Heart right ventricle (tissue), 16 donors: ENCODE results near the gene ATPAF1. TPM values are rescaled to one million over a fixed set of nuclear protein-coding genes. Genes with fewer than 3 reads are reported as not detected.

ENCODE experiments used
- ATAC-seq, 8 donors: fragments of 200-7000 bp; cut with Tn5 transposase; one replicate each; pipeline ENCODE4 v1.9.1; 2020; ENCODE audit warnings: mild to moderate bottlenecking in 8 of 8, moderate library complexity in 8 of 8, moderate number of reproducible peaks in 1 of 8
- DNase-seq, 2 donors: peaks; one replicate each; pipeline ENCODE4 v3.0.0-alpha.2; 2020
- H3K27ac ChIP-seq, 10 donors: fragments of 200-600 bp; sonication (generic) in 2 of 10; one replicate each; pipeline versions ENCODE4 v1.5.0 to v1.8.0; 2020 to 2022; ENCODE audit warnings: mild to moderate bottlenecking in 3 of 10
- H3K27me3 ChIP-seq, 7 donors: fragments of 200-600 bp; one replicate each; pipeline ENCODE4 v1.8.0; 2021 to 2022; ENCODE audit warnings: mild to moderate bottlenecking in 2 of 7
- H3K36me3 ChIP-seq, 9 donors: fragments of 200-600 bp; sonication (generic) in 1 of 9; one replicate each; pipeline versions ENCODE4 v1.5.0 to v1.8.0; 2020 to 2022; ENCODE audit warnings: mild to moderate bottlenecking in 2 of 9
- H3K4me1 ChIP-seq, 9 donors: fragments of 200-600 bp; sonication (generic) in 1 of 9; one replicate each; pipeline versions ENCODE4 v1.5.0 to v1.8.0; 2020 to 2022; ENCODE audit warnings: mild to moderate bottlenecking in 4 of 9
- H3K4me3 ChIP-seq, 10 donors: fragments of 200-600 bp; sonication (generic) in 2 of 10; one replicate each; pipeline versions ENCODE4 v1.5.0 to v1.8.0; 2020 to 2022; ENCODE audit warnings: mild to moderate bottlenecking in 7 of 10, moderate library complexity in 2 of 10
- H3K9me3 ChIP-seq, 11 donors: fragments of 200-600 bp in 10 of 11; sonication (generic) in 2 of 11; one replicate each; pipeline versions ENCODE4 v1.5.0 to v1.8.0; 2013 to 2022; ENCODE audit warnings: mild to moderate bottlenecking in 2 of 11, control low read depth in 1 of 11, moderate library complexity in 1 of 11
- WGBS, 2 donors: extraction: QIAGEN DNeasy Blood & Tissue Kit; methylation state at CpG; one replicate each; pipeline ENCODE4 v1.1.7; 2013; ENCODE audit warnings: inconsistent platforms in 1 of 2; 5-methylcytosine and 5-hydroxymethylcytosine counted together
- intact Hi-C, 10 donors: fragments of 100-400 bp; cut with DNase I; formaldehyde crosslinking; loops; one replicate each; pipeline versions ENCODE4 v1.11.1 to v1.14.2; 2022
- polyA plus RNA-seq, 2 donors: library from polyadenylated mRNA; stranded (reverse); fragments of 200-250 nt; gene quantifications; one replicate each; pipeline ENCODE4 v1.2.3, GENCODE V29; 2013
- total RNA-seq, 10 donors: library from RNA; stranded (reverse); fragmentation: NEBNext Ultra II Directional in 3 of 10; extraction: Animal tissue kit (Norgen Biotek cat#: 25700) in 3 of 10; gene quantifications; one replicate each; pipeline versions ENCODE4 v1.2.1 to v1.2.4, GENCODE V29; 2021 to 2023
- TF ChIP-seq, protein P1 (sequence below), 9 donors: fragments of 200-600 bp; sonication (generic) in 2 of 9; IDR thresholded peaks; one replicate each; pipeline versions ENCODE4 v1.5.0 to v1.8.0; 2021 to 2022; ENCODE audit warnings: antibody characterized with exemption in 9 of 9, mild to moderate bottlenecking in 5 of 9, moderate library complexity in 1 of 9
- donor health status: Arrhythmogenic right ventricular cardiomyopathy.
- donor health status: ischemic (EF 13 %, LVEDD 7.1; RV severe dilation, severe dysfunction).
- donor health status: healthy with polysubstance abuse.
- donor health status: DM: no; HTN: yes; CAD: no.
- donor health status: DM: no; HTN: no; CAD: no.
- donor health status: ischemic (EF 25% LVEDD 6.9; RV normal size, moderate dysfunction).
- donor health status: ischemic (EF 25% LVEDD 5.7; RV mildly dilated, moderate dysfunction).
- donor health status: healthy.
- donor health status: DM: yes; HTN: yes; CAD: no.
- donor health status: Ischemic cardiomyopathy.
- donor health status: ischemic (EF 35%, LVEDD 5.7; RV mildly dilated, moderate dysfunction).
- donor health status: nonischemic (EF 11% LVEDD 7.7; RV severe dilation, severe dysfunction).
- donor health status: DM: yes; HTN: yes; CAD: no.
- donor health status: PGD.
- donor health status: ischemic (EF 29% LVEDD 5.4; RV normal size, mild dysfunction).
- donor health status: nonischemic (EF 23%, LVEDD 6.1; RV moderate dilation, normal function).

ATPAF1 gene
- total and polyA plus RNA-seq, 12 donors: 80.5 to 271 (median 195) TPM

DNA sequence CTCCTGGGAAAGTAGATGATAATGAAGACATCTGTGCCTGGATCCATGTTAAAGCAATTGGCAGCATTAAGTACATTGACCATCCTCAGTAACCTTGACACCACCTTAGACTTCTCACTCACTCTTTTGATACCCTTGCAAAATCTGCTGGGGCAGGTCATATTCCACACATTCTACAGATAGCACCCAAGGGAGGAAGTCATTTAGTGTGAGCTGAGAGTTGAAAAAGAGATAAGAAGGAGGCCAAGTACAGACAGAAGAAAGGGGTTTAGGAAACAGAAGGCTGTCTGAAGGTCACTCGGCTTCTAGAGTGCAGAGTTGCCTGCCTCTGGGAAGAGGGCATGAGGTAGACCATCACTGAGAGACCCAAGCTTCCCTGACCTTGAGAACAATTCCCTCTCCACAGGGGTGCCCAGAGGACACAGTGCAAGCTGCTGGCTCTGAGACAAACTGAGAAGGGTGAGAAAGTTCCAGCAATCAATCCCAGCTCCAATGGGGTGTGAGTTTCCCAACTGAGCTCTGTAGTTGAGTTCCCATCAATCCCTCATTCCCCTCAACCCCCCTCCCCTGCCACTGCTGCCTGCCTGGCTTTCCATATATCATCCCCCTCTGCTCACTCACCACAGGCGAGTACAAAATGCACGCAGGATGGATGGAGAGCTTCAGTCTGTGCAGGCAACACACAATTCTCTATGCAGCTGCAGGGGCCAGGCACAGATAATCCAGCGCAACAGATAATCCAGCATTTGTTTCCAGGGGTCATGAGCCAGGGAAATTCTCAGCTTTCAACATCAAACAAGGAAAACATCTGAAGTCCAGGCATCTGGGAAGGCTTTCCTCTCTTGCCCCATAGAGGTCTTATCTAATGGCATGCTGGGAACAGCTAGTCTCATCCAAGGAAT, 44.2 kb downstream of the ATPAF1 start:
- ATAC-seq: peak in 6 of 8 donors; percentile 18 to 38 (median 32)
- DNase-seq: no peak
- WGBS, 2 donors: 58 to 71% methylated on average over 4 of the region's 4 CpGs
- TF ChIP-seq, protein P1, sequence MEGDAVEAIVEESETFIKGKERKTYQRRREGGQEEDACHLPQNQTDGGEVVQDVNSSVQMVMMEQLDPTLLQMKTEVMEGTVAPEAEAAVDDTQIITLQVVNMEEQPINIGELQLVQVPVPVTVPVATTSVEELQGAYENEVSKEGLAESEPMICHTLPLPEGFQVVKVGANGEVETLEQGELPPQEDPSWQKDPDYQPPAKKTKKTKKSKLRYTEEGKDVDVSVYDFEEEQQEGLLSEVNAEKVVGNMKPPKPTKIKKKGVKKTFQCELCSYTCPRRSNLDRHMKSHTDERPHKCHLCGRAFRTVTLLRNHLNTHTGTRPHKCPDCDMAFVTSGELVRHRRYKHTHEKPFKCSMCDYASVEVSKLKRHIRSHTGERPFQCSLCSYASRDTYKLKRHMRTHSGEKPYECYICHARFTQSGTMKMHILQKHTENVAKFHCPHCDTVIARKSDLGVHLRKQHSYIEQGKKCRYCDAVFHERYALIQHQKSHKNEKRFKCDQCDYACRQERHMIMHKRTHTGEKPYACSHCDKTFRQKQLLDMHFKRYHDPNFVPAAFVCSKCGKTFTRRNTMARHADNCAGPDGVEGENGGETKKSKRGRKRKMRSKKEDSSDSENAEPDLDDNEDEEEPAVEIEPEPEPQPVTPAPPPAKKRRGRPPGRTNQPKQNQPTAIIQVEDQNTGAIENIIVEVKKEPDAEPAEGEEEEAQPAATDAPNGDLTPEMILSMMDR (IDR thresholded peaks at IDR 0.05): no peak
- Histone ChIP-seq H3K27me3 (no peaks in the 10 kb centered on the region), H3K36me3 (peaks cover 0 to 4% (median 0%) of the 10 kb centered on the region in 9 donors), H3K4me1 (peaks cover 0 to 21% (median 13%) of the 10 kb centered on the region in 9 donors), H3K4me3 (no peak overlapping the region), H3K27ac (peak overlapping the region in 3 of 10 donors; percentile 1 to 22 (median 10)), H3K9me3 (no peaks in the 10 kb centered on the region)
- intact Hi-C loops: loop anchor here in 6 of 10 donors (2.0 to 10.0 kb wide), 4 partner anchors 98 to 103 kb away; no protein-coding TSS in a partner anchor

DNA sequence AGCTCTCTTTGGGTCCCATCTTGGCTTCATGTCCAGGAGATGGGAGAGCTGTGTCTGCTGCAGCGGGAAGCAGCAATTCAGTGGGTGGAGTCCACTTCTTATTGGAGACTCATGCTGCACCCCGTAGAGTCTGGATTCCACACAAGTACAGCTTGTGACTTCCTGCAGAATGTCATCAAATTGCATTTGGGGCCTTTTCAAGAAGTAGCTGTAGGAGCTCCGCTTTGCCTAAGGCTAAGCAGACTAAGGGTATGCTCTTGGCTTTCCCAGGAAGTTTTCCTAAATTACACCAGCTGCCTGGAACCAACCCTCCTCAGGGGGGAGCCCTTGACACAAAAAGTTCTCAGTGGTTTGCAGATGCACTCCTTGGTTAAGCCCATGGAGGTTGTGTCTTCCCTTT, 45.8 kb downstream of the ATPAF1 start:
- TF ChIP-seq, protein P1 (IDR thresholded peaks at IDR 0.05): peak in 8 of 9 donors; percentile 7 to 57 (median 50)
- H3K4me3 ChIP-seq: no peak overlapping the region
- 65 to 69% methylated on average over 3 of the region's 3 CpGs for WGBS, 2 donors
- no peaks in the 10 kb centered on the region for H3K36me3 ChIP-seq
- no peak for DNase-seq
- no peaks in the 10 kb centered on the region for H3K27me3 ChIP-seq
- H3K4me1 ChIP-seq: peaks cover 0 to 24% (median 15%) of the 10 kb centered on the region in 9 donors
- intact Hi-C loops: loop anchor here in 6 of 10 donors (1.0 to 10.0 kb wide), 4 partner anchors 100 to 105 kb away; no protein-coding TSS in a partner anchor
- H3K9me3 ChIP-seq: no peaks in the 10 kb centered on the region
- peak in 6 of 8 donors; percentile 29 to 59 (median 38) for ATAC-seq
- H3K27ac ChIP-seq: no peak overlapping the region

DNA sequence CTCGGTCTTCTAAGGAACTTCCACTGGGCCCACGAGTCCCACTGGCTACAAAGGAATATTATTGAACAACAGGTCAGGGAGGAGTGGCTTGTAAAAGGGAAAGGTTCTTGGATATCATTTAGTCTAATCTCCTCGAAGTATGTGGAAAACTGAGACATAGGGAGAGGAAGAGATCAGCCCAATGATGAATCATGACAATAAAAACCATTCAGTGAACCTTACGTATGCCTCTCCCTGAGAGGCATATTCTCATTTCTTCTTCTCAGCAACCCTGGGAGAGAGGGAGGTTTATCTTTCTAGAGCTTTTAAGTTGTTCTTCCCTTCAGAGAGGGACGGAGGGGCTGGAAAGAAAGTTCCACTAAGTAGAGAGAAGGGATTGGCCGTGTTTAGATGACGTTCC, 46.2 kb downstream of the ATPAF1 start:
- no peak for ATAC-seq

More for the DNA sequence above, 46.2 kb downstream of the ATPAF1 start:
- Histone ChIP-seq H3K27ac (no peak overlapping the region), H3K27me3 (no peaks in the 10 kb centered on the region), H3K36me3 (no peaks in the 10 kb centered on the region), H3K4me3 (no peak overlapping the region), H3K9me3 (no peaks in the 10 kb centered on the region), H3K4me1 (peaks cover 0 to 27% (median 19%) of the 10 kb centered on the region in 9 donors)
- 76 to 80% methylated on average over 7 of the region's 7 CpGs for WGBS, 2 donors
- intact Hi-C loops: loop anchor here in 6 of 10 donors (1.0 to 10.0 kb wide), 4 partner anchors 100 to 105 kb away; no protein-coding TSS in a partner anchor
- DNase-seq: no peak
- TF ChIP-seq, protein P1 (IDR thresholded peaks at IDR 0.05): no peak
